OCI-LY7 (cell line): ENCODE measurements around the gene GLA. TPM values are rescaled to one million over a fixed set of nuclear protein-coding genes. Genes with fewer than 3 reads are reported as not detected.

Experiments used
- BruUV-seq: library from RNA; stranded (reverse); fragments of 400-500 nt; replicated peaks from 2 replicates; lab custom pipeline; 2021; lab: Mats Ljungman, UMichigan
- CTCF ChIA-PET: fragments of 300-600 bp; sonication (Branson Sonifier 250); formaldehyde crosslinking; loops from one replicate; lab custom pipeline; 2022; ENCODE audit warnings: antibody characterized with exemption; ENCODE audit not compliant: unreplicated experiment; lab: Charles Lee
- POLR2A ChIA-PET: fragments of 300-600 bp; sonication (Branson Sonifier 250); formaldehyde crosslinking; loops from one replicate; lab custom pipeline; 2022; ENCODE audit warnings: antibody characterized with exemption; lab: Charles Lee
- DNase-seq: peaks from one replicate; pipeline ENCODE4 v3.0.0-alpha.2; 2015; ENCODE audit warnings: low spot score
- H2AFZ ChIP-seq: fragments of 200-600 bp; sonication (generic), shearing (Covaris generic); 2 replicates; pipeline ENCODE4 v1.6.1; 2014; ENCODE audit warnings: mild to moderate bottlenecking, antibody characterized with exemption, low read length, moderate library complexity
- H3K27ac ChIP-seq: fragments of 200-600 bp; sonication (generic); 2 replicates; pipeline ENCODE4 v1.5.1; 2014; ENCODE audit warnings: mixed run types, low read depth, mild to moderate bottlenecking, moderate library complexity, low read length, inconsistent platforms; ENCODE audit not compliant: poor library complexity, severe bottlenecking
- H3K36me3 ChIP-seq: fragments of 200-600 bp; sonication (generic); 2 replicates; pipeline ENCODE4 v1.6.1; 2014; ENCODE audit warnings: mild to moderate bottlenecking, antibody characterized with exemption, low read length, moderate library complexity, mixed read lengths; ENCODE audit not compliant: insufficient read depth
- H3K4me1 ChIP-seq: fragments of 200-600 bp; sonication (generic); 2 replicates; pipeline ENCODE4 v1.5.1; 2014; ENCODE audit warnings: mild to moderate bottlenecking, low read length; ENCODE audit not compliant: insufficient read depth, poor library complexity, severe bottlenecking
- H3K4me2 ChIP-seq: fragments of 200-600 bp; sonication (generic); 2 replicates; pipeline ENCODE4 v1.6.1; 2014; ENCODE audit warnings: mild to moderate bottlenecking, low read length
- H3K4me3 ChIP-seq: fragments of 200-600 bp; sonication (generic); 2 replicates; pipeline ENCODE4 v1.5.1; 2014; ENCODE audit warnings: mild to moderate bottlenecking, low read depth, low read length; ENCODE audit not compliant: poor library complexity, severe bottlenecking
- H3K79me2 ChIP-seq: fragments of 200-600 bp; sonication (generic); 2 replicates; pipeline ENCODE4 v1.6.1; 2016; ENCODE audit warnings: low read depth, mild to moderate bottlenecking, low read length, moderate library complexity, mixed read lengths; ENCODE audit not compliant: insufficient read depth
- H3K9me2 ChIP-seq: fragments of 200-600 bp; sonication (generic); 2 replicates; pipeline ENCODE4 v1.6.1; 2016; ENCODE audit warnings: mild to moderate bottlenecking, low read length, mixed read lengths; ENCODE audit not compliant: insufficient read depth
- H3K9me3 ChIP-seq: fragments of 200-600 bp; sonication (generic); 2 replicates; pipeline ENCODE4 v1.6.1; 2014; ENCODE audit warnings: mild to moderate bottlenecking, mixed run types, low read length, mixed read lengths
- H4K20me1 ChIP-seq: fragments of 200-600 bp; sonication (generic); 2 replicates; pipeline ENCODE4 v1.6.1; 2014; ENCODE audit warnings: mild to moderate bottlenecking, antibody characterized with exemption, low read length, moderate library complexity, mixed read lengths; ENCODE audit not compliant: insufficient read depth
- CTCF ChIP-seq: fragments of 200-600 bp; sonication (generic); conservative IDR thresholded peaks from 2 replicates; pipeline ENCODE4 v1.5.1; 2014; ENCODE audit warnings: mild to moderate bottlenecking, antibody characterized with exemption, low read length, moderate library complexity, mixed read lengths
- EZH2phosphoT487 ChIP-seq: fragments of 200-600 bp; sonication (generic); IDR thresholded peaks from 2 replicates; pipeline ENCODE4 v1.6.1; 2018; ENCODE audit warnings: low read depth, borderline replicate concordance, mild to moderate bottlenecking, mixed run types, antibody characterized with exemption, low read length, moderate library complexity, mixed read lengths
- intact Hi-C: fragments of 100-400 bp; cut with micrococcal nuclease; formaldehyde crosslinking; loops from one replicate; pipeline ENCODE4 v1.10.0; 2022; ENCODE audit not compliant: unreplicated experiment
- total RNA-seq, 2 experiments: library from RNA; depleted of rRNA in 1 of 2; stranded (reverse); fragments of >200 nt in 1 of 2; shearing (Covaris generic) in 1 of 2; gene quantifications; 2 replicates each; pipeline ENCODE4 v1.2.3, GENCODE V29; 2014 to 2022

The GLA gene
- total RNA-seq, 2 experiments from 2014 or later = 48.7 to 51.1 TPM

GRCh38 chrX:101377547-101377946, 30.2 kb downstream of the GLA start:
- TF ChIP-seq CTCF = no peak
- Histone ChIP-seq H2AFZ (no peak overlapping the region), H3K4me3 (no peak overlapping the region), H3K36me3 (peaks cover 64% of the 10 kb centered on the region), H3K4me2 (peak overlapping the region; percentile 60), H3K9me3 (no peaks in the 10 kb centered on the region), H3K79me2 (peaks cover 87% of the 10 kb centered on the region), H3K27ac (peak overlapping the region; percentile 92), H4K20me1 (no peaks in the 10 kb centered on the region), H3K9me2 (no peaks in the 10 kb centered on the region), H3K4me1 (peaks cover 68% of the 10 kb centered on the region)
- POLR2A ChIA-PET = interaction anchor here (1.1 to 1.7 kb wide), 4 partner anchors 9 to 19 kb away, joined by 3 to 8 read pairs (median 4); partner anchors contain the start of genes BTK and RPL36A
- no TSS peak for BruUV-seq
- DNase-seq = peak; percentile 60
- intact Hi-C loops = no loop called here
- CTCF ChIA-PET = no interaction called here

- CTCF ChIA-PET = no interaction called here
- intact Hi-C loops = loop anchor here (2.0 kb wide), 1 partner anchor 14 kb away; no protein-coding TSS in a partner anchor
- peak overlapping the region; percentile 31 for H3K4me3 ChIP-seq
- peak overlapping the region; percentile 96 for H3K27ac ChIP-seq
- no peak for TF ChIP-seq EZH2phosphoT487
- no peak for TF ChIP-seq CTCF
- BruUV-seq = no TSS peak
- H3K4me1 ChIP-seq = peaks cover 69% of the 10 kb centered on the region
- peaks cover 42% of the 10 kb centered on the region; the same call in 1 of the 2 replicates for H3K79me2 ChIP-seq
- no peak overlapping the region for H2AFZ ChIP-seq
- no peaks in the 10 kb centered on the region for H3K9me3 ChIP-seq
- peak; percentile 79 for DNase-seq
- H3K36me3 ChIP-seq = peaks cover 84% of the 10 kb centered on the region
- peak overlapping the region; percentile 84 for H3K4me2 ChIP-seq
- H3K9me2 ChIP-seq = no peaks in the 10 kb centered on the region
- POLR2A ChIA-PET = interaction anchor here (1.0 to 4.7 kb wide), 3 partner anchors 14 to 22 kb away, joined by 4 to 34 read pairs (median 5); partner anchors contain the start of genes BTK, RPL36A and TIMM8A
- no peaks in the 10 kb centered on the region for H4K20me1 ChIP-seq
Measured at GRCh38 chrX:101370888-101371504, 36.7 kb downstream of the GLA start.

GRCh38 chrX:101369687-101370086, 38.0 kb downstream of the GLA start:
- Histone ChIP-seq H3K4me3 (no peak overlapping the region), H3K36me3 (peaks cover 91% of the 10 kb centered on the region), H3K9me2 (no peaks in the 10 kb centered on the region), H3K4me1 (peaks cover 56% of the 10 kb centered on the region), H3K4me2 (peak overlapping the region; percentile 84), H3K79me2 (peaks cover 36% of the 10 kb centered on the region; the same call in 1 of the 2 replicates), H2AFZ (no peak overlapping the region), H3K9me3 (no peaks in the 10 kb centered on the region), H4K20me1 (no peaks in the 10 kb centered on the region), H3K27ac (peak overlapping the region; percentile 96)
- no TSS peak for BruUV-seq
- TF ChIP-seq CTCF = no peak
- TF ChIP-seq EZH2phosphoT487 = no peak
- ChIA-PET CTCF (no interaction called here), POLR2A (interaction anchor here (2.5 to 4.7 kb wide), 2 partner anchors 12 to 15 kb away, joined by 17 to 34 read pairs; partner anchors contain the start of gene BTK)
- intact Hi-C loops = loop anchor here (2.0 kb wide), 1 partner anchor 15 kb away; no protein-coding TSS in a partner anchor
- DNase-seq = no peak
